CD4-positive, alpha-beta T cell treated with Interferon alpha-2 for 1 hour (primary cell): ENCODE results near the gene STK35.
A peak's percentile ranks its signal among the peaks of the same experiment; 100 is the strongest.
"Not testable (repeated sequence)": the region's sequence is repeated elsewhere in the genome, so short reads cannot be mapped to it uniquely, and the experiment has no call there.

Experiments used
- DNase-seq, 2 donors: peaks; one replicate each; pipeline ENCODE4 v3.0.0-alpha.2; 2020 to 2022

The STK35 gene

DNA sequence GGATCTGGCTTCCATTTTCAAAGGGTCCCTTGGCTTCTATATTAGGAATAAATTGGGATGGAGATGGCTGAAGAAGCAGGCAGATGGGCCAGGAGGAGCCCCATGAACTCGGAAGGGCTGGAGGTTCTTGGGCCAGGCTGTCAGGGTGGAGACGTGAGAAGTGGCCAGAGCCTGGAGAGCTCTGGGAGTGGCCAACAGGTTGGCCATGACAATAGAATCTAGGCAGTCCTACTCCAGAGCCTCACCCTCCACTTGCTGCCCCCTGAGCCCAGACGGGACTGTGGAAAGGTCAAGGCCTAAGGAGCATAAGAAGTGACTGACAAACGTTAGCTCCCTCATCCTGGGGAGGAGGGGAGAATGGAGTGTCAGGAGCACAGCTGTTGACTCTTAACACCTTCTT lies 62.1 kb downstream of the STK35 start:
- DNase-seq = no peak

DNA sequence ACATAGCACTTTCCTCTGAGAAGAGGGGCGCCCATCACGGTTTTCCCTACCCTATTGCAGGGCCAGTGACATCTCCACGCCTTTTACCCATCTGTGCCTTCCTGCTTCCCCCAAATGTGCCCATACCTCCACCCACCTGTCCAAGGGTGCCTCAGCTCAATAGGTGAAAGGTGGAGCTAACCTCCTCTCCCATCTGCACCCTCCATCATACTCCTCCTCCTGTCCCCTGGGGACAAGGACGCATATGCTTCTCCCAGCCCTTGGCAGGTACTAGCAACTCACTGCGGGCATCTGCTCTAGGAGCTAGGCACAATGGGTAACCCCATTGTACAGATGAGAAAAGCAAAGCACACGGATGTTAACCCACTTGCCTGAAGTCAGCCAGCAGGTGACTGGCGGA lies 62.8 kb downstream of the STK35 start:
- no peak for DNase-seq

DNA sequence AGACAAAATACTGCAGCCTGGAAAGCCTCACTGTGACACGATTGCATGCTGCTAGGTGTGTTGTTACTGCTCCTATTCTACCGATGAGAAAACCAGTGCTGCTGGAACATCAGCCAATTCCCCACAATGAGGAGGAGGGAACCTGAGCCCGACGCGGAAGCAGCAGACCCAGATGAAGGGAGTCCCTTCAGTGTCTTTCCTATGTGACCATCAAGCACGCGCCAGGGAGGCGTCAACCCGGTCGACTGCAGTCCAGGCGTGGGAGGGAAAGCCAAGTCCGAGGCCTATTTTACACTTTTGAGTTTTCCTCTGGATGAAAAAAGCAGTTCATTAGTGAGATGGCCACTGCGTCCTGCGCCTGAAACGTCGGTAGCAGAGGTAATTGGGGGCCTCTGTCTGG lies 63.3 kb downstream of the STK35 start:
- no peak for DNase-seq

DNA sequence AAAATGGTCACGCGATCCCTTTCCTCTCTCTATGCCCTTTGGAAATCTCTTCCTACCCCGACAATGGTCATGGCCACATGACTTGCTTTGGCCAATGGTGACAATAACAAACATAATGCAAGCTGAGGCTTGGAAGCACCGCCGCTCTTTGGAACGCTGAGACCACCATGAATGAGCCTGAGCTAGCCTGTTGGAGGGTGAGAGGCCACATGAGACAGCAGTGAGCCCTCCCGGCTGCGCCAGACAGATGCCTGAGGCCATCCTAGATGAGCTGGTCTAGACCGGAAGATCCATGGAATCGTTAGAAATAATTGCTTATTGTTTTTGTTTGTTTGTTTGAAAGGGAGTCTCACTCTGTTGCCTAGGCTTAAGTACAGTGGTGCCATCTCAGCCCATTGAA lies 64.2 kb downstream of the STK35 start:
- no peak for DNase-seq

DNA sequence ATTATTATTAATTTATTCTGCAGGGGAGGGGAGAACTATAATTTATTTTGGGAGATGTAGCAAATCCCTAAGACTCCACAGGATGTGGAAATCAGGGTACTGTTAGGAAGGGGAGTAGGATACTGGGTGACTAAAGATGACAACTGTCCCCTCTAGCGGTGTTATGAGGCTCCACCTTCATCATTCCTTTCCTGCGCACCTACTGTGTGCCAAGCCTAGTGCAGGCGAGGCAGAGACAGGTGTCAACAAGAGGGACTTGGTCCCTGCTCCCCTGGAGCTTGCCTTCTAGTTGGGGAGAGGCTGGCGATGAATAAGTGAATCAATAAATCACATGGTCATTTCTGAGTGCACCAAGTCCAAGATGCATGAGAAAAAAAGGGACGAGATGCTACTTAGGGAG lies 65.5 kb downstream of the STK35 start:
- DNase-seq = no peak

DNA sequence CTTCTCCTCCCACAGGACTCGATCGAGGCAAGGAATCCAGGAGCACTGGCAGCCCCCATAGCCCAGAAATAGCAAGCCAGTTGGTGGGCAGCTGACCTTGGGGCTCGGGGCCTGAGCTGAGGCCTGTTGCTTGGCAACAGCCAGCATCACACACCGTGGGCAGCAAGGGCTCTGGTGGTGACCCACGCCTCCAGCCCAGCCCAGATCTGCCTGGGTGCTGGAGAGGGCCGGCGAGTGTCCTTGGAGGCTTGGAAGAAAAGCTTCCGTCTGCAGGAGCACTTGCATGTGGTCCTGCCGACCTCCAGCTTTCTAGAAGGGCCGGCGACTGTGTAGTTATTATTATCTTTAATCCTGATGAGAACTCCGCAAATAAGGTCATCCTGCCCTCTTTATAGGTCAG lies 67.3 kb downstream of the STK35 start:
- DNase-seq = no peak

DNA sequence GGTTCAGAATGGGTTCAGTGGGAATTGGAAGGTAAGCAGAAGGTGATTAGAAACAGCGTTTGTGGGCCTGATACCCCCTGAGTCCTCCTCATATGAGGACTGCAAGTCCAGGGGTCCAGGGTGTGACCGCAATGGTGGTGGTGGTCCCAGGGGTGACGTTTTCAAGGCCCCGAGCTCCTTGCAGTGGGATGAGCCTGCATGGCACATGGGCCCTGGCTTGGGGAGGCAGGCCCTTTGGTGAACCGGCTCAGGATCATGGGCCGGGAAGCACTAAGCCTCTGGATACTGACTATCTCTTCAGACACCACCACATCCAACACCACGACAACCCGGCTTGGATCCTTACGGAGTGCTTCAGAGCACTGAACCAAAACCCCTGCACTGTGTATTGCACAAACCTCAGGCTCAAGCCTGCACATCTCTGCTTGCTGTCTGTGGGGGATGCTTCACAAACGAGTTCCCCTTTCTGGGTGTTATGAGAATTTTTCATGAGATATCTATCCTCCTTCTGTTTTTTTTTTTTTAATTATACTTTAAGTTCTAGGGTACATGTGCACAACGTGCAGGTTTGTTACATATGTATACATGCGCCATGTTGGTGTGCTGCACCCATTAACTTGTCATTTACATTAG lies 67.9 kb downstream of the STK35 start:
- no peak for DNase-seq

DNA sequence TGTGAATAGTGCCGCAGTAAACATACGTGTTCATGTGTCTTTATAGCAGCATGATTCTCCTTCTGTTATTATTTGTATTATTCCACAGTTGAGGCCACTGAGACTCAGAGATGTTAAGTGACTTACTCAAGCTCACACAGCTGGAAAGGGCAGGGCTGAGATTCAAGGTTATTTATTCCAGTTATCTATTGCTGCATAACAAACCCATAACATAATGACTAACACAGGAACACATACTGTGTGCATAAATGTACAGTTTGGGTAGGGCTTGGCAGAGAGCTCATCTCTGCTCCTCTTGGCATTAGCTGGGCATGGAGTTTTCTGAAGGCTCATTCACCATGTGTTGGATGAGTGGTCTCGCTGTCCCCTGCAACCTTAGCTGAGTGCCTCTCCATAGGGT lies 68.8 kb downstream of the STK35 start:
- no peak for DNase-seq

DNA sequence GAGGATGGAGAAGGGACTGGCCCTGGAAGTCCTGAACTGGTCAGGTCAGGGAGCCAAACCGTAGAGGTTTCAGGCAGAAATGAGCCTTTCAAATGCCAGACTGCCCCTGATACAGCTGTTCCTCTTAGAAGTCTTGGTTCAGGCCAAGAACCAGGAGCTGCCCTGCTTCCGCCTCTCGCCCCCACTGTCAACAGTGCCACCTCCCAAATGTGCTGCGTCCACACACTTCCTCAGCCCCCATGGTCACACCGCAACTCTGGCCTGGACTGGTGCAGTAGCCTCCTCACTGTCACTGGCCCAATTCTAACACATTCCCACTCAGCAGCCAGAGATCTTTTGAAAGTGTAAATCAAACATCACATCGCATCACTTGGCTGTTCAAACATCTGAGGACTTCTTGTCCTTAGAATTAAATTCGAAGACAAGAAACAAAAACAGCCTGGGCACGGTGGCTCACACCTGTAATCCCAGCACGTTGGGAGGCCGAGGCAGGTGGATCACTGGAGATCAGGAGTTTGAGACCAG lies 69.7 kb downstream of the STK35 start:
- no peak for DNase-seq

DNA sequence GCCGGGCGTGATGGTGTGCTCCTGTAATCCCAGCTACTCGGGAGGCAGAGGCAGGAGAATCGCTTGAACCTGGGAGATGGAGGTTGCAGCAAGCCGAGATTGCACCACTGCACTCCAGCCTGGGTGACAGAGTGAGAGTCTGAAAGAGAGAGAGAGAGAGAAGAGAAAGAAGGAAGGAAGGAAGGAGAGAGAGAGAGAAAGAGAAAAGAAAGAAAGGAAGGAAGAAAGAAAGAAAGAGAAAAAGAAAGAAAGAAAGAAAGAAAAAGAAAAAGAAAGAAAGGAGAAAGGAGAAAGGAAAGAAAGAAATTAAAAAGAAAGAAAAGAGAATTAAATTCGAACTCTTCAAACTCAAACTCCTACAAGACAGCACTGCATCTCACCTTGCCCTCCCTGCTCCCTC lies 70.2 kb downstream of the STK35 start:
- not testable (repeated sequence) for DNase-seq

DNA sequence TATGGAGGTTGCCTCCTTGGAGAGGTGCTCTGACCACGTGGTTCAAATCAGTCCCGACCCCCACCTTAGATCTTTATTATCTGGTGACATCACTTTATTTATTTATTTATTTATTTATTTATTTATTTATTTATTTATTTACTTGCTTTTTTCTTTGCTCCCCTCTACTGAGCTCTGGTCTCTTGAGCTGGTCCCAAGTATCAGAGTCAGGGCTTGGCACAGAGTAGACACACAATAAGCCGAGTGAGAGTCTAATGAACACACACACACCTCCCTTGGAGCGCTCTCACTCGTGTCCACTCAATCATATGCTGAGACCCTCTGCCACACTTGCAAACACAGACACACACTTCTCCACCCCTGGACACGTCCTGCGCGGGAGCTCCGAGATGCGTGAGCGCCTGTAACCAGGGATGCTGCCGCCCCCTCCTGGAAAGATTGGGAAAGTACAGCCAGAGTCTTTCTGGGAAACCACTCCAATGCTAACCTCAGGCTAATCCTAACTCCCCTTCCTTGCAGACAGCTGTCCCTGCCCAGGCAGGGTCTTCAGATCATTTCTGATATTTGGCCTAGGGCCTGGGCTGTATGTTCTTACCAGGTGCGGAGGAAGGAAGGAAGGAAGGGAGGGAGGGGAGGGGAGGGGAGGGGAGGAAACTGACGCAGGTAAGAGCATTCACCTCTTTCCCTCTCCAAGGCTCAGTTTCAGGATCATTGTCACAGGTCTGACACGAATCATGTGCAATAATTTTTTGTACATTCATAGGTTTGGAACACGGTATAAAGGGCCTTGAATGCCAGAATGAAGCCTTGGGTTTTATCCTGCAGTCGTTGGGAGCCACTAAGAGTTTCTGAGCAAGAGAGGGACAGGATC lies 70.9 kb downstream of the STK35 start:
- peak; percentile 63 to 66 for DNase-seq

DNA sequence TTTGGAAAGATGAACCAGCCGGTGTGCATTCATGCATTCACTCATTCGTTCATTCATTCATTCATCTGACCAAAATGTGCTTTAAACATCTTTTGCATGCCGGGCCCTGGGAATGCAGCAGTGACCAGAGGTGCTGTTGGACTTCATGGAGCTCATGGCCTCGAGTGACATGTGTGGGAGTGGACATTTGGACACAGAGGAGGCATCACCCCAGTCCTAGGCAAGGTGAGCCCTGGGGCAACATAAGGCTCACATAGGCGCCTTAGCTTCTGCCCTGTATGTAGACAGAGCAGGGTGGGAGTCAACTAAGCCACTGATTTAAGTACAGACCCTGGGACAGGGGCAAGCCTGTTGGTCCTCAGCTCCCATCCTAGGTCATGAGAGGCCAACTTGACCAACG lies 71.6 kb downstream of the STK35 start:
- no peak for DNase-seq

DNA sequence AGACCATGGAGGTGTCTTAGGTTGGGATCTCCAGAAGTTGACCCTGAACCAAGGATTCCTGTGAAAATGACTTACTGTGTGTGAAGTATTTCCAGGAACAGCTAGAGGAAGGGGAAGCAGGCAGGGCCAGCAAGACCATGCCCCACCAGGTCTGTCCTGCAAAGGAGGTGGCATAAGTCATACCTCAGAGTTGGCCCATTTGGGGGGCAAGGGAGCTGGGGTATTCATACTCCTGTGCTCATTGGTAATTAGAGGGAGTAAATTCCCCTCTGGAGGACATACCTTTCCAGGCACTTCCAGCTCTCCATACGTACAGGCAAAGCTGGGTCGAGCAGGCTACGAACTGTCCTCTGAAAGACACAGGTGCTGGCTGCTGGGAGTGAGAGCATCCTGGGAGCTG lies 72.4 kb downstream of the STK35 start:
- no peak for DNase-seq

DNA sequence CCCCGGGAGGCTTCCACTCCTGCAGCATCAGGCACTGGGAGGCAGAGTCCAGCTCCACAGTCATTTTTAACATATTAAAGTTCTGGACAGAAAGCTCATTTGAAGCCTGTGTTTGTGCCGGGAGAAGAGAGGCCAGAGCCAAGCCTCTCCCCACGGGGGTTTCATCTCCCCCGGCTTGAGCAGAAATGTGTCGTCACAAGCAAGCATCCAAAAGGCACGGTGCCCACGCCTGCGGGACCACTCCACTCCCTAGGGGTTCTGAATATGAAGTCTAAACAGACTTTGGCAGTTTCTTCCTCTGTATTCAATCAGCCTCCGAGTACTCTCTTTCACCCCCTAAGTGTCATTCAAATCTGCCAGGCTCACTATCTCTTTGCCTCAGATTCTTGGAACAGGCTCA lies 75.3 kb downstream of the STK35 start:
- no peak for DNase-seq

DNA sequence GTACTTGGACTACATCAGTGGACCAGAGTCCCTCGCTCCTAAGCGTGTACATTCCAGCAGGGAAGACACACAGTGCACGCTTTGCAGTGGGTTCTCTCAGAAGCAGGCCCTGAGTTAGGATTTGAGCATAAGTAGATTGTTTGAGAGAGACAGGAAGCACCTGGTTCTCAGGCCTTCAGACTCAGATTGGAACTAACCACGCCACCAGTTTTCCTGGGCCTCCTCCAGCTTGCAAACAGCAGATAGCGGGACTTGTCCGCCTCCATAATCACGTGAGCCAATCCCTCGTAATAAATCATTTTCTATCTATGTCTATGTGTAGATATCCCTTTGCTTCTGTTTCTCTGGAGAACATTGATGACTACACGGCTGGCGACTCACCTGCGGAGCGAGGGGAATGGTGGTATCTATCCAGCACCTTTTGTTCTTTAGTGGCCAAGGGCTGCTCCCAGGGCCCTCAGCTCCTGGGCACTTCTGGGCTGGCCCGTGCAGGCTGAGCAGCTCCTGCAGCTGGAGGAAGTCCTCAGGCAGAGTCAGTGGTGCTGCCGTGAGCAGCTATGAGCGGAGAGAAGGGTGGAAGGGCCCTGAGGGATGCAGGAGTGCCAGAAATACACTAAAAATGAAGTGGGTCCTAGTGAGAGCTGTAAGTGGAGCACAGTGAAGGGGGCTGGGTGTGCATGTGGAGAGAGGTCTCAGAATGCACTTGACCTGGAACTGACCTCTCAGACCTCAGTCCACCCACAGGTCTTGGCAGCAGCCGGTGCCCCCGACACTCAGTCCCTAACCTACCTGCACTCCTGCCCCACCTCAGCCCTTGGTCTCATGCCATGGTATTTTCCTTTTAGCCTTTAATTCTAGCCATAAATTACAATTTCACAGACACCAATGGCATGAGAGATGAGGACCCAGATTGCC lies 76.9 kb downstream of the STK35 start:
- DNase-seq = no peak

DNA sequence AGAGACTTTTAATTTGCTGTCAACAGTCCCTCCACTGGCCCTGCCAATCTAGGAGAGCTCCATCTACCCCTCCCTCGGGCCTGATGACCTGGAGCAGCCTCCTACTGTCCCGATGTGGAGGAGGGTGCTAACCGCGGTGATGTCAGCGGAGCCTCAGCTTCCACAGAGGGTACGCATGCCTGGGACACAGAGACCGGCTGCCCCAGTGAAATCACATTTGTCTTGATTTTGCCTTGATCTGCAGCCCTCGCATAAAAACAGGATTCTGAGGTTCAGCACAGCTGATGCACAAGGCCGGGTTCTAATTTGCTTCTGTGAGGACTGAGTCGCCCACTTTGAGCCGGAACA lies 77.6 kb downstream of the STK35 start:
- no peak for DNase-seq

DNA sequence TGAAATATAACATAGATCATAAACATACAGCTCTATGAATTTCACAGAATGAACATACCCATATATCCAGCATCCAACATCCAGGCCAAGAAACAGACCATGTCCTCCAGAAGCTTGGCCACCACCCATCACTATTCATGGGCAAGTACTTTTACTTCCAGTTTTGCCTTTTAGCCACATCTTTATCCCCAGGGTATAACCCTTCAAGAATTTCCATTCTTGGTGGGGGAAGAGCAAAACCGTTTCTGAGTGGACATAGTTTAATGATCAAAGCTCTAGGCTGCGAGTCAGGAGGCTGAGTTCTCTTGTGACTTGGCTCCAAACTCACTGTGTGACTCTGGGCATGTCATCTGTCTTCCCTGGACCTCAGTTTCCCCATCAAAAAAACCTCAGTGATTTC lies 78.3 kb downstream of the STK35 start:
- no peak for DNase-seq

DNA sequence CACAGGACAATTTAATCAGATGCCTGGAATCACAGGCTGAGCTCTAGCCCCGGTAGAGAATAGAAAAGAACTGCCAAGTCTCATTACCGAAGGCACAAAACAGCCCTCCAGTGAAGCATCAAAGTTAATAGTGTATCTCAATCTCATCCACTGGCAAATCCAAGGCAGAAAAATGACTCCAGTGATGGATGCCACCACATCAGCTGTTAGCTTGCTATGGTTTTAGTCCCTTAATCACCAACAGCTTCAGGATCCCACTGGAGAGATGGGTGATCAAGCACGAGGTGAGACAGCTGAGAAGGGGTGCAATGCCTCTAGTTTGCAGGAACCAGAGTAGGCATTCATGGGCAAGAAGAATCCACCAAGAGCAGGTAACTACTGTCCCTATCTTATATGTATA lies 81.8 kb downstream of the STK35 start:
- DNase-seq = no peak

DNA sequence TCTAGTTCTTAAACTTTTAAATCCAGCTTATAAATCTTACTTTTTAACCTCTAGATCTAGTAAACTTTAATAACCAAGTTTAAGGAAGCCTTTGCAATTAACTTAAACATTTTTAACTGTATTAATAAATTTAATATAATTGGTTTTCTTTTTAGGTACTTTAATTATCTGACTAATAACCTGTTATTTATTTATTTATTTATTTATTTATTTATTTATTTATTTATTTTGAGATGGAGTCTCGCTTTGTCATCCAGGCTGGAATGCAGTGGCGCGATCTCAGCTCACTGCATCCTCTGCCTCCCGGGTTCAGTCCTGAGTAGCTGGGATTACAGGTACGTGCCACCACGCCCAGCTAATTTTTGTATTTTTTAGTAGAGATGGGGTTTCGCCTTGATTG lies 83.3 kb downstream of the STK35 start:
- not testable (repeated sequence) for DNase-seq

DNA sequence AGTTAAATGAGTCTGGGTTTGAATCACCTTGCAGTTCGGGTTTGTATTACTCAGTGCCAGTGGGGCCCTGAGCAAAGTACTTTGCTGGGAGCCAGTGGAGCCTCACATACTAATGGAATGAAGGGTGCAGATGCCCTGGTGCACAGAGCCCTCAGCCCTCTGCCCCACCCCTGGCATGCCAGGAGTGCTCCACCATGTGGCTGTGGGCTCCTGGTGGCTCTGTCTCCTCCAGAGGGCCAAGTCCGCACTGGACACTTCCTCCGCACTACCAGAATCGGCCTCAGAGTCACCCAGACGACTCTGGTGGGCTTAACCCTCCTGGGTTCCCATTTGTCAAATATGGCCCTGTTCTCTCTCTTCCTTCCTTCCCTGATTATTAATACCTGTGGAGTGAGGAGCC lies 94.0 kb downstream of the STK35 start:
- DNase-seq = no peak

DNA sequence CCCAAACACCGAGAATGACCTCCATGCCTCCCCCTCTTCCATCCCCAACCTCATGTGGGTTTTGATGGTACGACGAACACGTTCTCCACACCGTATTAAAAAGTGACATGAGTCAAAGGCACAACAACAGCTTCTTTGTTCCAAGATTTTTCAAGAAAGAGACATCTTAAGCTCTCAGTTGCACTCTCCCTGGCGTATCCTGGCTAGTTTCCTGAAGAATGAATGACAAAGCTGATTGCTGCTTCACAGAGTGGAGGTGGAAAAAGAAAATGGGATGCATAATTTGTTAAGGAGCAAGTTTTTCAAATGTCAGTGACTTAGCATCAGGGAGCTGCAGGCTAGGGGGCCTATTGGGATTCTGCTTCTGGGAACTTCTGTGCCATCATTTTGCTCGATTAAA lies 95.5 kb downstream of the STK35 start:
- DNase-seq = no peak
